CD4-positive, alpha-beta T cell treated with Interleukin-15 for 1 hour (primary cell): ENCODE data around the gene ANGPT4.
"Not testable (repeated sequence)": the region's sequence is repeated elsewhere in the genome, so short reads cannot be mapped to it uniquely, and the experiment has no call there.

Experiments
- DNase-seq: peaks from one replicate; pipeline ENCODE4 v3.0.0-alpha.2; 2020

The ANGPT4 gene

DNA sequence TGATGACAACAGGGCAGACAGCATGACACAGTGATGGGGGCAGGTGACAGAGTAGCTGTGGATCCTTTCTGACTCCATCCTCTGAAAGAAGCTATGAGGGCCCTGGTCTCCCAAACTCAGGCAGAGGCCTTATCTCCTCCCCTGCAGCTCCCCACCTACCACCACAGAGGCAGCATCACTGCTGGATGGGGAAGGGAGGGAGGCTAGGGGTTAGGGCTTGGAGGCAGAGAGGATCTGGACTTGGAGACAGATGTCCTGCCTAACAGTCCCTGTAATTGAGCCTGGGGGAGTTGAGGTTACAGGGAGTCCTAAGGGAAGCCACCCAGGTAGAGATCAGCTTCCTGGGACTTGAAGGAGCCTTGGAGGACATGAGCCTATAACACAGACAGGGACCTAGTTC is 44.7 kb downstream of the ANGPT4 start:
- DNase-seq: no peak

DNA sequence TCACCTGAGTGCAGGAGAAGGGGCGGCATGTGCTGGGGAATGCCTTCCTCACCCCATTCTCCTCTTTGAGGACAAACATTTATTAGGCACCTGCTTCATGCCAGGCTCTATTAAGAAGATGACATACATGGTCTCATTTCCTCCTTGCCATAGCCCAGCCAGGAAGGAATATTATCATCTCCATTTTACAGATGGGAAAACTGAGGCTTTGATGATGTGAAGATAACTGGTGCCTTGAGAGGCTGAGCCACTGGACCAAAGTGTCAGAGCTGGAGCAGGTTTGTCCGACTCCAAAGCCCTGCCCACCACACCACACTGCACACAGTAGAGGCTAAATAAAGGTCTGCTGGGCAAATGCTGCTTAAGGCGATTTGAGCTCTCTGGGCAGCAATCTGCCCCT is 45.4 kb downstream of the ANGPT4 start:
- no peak for DNase-seq

DNA sequence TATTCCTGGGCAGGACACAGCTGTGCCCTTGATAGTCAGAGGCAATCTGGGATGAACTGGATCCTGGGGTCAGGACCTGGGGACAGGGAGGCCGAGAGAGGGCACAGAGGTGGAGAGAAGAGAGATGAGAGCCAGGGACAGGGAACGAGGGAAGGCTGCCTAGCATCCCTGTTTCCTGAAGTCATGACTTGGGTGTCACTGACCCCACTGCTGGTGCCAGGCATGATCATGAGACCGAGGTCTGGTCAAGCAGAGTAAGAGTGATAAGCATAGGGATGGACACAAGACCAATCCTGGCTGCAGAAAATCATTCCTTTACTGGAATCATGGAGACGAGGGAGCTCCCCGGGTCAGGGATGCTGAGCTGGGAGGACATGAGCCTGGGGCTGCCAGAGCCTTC is 46.5 kb downstream of the ANGPT4 start:
- DNase-seq: no peak

DNA sequence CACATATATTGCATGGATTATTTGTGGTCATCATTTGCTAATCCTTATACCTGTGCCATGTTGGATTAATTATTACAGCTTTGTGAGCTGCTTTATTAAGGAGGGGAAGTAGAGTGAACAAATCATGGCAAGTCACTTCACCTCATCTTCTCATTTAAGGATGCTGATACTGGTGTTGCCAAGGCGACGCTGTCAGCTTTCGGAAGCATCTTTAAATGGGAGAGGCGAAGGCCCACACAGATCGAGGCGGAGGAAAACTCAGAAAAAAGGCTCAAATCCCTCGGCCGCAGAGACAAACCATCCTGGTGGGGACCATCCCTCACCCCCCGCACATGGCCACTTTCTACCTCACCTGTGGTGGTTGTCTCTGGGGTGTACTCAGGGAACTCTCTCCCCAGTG is 47.9 kb downstream of the ANGPT4 start:
- DNase-seq: no peak

DNA sequence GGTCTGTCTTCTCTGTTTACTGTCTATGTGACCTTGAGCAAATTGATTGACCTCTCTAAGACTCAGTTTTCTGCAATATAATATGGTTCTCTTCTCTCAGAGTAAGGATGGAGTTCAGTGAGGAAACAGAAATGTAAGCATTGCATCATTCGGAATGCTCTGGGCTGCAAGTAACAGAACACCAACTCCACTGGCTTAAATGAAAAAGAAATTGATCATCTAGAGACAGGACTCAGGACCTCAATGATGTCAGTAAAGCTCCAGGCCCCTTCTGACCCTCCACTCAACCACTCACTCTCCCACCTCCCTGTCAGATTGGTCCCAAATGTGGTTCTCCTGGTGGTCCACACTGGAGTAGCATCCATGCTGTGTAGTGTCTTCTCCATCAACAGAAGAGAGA is 50.7 kb downstream of the ANGPT4 start:
- no peak for DNase-seq

DNA sequence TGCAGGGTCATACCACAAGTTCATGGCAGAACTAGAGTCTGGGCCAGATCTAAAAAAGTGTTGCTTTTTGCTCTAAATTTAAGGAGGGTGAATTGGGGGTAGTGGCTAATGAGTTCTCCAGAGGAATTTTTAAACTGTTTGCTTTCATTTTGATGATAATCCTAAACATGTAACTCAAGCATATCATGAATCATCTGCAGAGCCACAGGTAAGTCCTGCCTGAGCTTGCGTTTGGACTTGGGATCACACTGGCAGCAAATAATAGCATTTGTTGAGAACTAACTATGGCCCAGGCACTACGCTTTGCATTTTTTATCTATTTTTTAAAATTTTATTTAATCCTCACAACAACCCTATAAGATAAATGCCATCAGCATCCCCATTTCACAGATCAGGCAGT is 55.2 kb downstream of the ANGPT4 start:
- DNase-seq: no peak

DNA sequence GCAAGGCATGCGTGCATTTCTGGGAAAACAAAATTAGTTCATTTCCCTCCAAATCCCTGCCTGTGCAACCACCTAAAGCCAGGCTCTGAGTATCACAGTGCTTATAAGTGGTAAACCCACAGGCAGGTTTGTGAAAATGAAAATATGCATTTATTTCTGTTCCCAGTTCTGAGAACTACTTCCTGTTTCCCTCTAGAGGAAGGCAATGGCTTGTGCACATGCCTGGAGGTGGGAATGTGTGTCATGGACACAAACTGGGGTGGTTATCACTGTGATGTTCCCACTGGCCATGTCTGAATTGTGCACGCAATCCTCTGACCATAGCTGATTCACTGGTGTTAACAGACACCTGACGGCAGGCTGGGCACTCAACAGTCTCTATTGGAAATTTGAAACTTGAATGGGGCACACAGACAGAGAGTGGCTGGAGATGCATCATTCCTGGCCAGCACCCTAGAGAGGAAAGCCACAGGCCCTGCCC is 56.3 kb downstream of the ANGPT4 start:
- no peak for DNase-seq

DNA sequence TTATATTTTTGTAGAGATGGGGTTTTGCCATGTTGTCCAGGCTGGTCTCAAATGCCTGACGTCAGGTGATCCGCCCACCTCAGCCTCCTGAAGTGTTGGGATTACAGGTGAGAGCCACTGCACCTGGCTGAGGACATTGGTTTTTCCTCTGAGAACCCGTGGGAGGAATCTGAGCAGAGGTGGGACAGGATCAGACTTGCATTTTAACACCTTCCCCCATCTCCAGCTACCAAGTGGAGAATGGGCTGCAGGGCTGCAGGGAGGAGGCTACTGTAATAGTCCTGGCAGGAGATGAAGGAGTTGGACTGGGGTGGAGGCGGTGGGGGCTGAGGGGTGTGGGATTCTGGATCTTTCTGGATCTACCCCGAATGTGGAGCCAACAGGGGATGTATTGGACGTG is 58.1 kb downstream of the ANGPT4 start:
- no peak for DNase-seq

DNA sequence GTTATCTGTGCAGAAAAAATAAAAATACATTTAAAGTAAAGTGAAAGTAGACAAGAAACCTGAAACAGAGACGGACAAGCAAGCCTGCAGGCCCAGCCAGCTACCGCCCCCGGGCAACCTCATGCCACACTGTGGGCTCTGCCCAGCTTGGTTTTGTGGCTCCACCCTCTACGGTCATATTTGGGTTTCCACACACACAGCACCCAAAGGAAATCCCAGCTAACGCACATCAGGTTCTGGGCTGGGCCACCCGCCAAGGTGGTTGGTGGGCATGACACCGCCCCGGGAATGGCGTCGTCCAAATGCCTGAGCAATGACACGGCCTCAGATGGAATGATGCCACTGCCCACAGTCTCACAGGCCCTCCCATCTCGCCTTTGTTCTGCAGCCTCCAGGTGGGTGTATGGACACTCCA is 59.8 kb downstream of the ANGPT4 start:
- peak; percentile 31 for DNase-seq

DNA sequence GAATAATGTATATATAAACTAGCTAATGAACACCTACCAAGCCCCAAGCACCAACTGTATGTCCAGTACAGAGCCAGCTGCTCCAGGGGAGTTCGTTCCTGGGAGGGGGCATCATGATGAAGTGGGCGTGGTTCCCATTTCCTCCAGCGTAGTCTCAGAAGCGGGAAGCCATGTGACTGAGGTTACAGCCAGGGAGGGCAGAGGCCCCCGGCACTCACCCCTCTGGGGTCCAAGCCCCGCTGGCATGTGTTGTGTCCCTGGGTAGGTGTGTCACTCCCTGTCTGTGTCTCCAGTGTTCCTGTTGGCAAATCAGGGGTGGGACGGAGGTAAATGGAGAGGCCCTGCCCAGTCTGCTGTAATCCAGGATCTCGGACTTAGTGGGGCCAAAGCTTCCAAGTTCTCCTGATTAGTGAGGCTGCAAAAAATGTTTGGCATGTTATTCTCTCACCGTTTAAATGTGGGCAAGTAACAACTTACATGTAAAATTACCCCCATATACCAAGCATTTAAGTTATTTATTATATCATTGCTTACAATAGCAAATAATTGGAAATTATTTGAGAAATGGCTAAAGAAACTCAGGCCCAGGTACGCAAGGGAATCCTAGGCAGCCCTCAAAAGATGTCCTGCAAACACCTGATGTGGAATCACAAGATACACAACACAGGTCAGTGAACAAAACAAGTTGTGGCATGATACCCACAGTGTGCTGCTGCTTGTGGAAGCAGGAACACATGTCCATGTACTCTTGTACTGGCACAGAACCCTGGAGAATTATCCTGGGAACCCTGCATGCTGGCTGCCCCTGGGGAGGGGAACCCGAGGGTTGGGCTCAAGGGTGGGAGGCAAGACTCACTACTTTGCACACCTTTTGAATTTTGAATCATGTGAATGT is 60.4 kb downstream of the ANGPT4 start:
- no peak for DNase-seq

DNA sequence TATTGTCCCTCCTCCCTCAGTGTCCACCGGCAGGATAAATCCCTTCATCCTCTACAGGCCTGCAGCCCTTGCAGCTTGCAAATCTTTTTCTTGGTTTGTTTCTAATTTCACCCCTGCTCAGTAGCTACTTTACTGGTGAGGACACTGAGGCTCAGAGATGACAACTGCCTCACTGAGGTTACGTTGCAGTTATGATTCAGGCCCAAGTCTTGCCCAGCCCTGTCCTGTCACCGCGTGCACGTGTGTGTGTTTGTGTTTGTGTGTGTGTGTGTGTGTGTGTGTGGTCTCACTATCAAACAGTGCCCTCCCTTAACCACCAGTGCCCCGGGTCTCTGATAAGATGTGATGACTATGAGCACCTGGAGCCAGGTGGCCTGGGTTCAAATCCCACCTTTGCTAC is 61.5 kb downstream of the ANGPT4 start:
- no peak for DNase-seq

DNA sequence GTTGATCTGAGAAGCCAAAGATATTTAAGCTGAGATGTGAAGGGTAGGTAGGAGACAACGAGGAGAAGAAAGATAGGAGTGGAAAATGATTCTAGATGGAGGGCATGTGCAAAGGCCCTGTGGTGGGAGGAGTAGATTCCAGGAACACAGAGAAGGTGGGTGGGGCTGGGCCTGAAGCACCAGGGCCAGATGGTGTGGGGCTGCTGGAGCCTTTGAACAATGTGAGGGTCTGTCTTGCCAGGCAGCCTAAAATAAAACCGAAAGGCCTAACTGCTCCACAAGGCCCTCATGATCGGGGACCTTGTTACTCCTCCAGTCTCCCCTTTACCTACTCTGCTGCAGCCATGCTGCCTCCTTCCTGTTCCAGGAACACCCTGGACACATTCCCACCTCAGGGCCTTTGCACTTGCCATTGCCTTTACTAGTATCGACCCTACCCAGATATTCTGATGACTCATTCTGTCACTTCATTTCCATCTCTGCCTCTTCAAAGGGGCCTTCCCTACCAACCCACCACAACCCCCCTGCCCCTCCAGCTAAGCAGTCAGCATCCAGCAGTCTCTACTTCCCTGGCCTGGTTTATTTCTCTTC is 62.6 kb downstream of the ANGPT4 start:
- no peak for DNase-seq

DNA sequence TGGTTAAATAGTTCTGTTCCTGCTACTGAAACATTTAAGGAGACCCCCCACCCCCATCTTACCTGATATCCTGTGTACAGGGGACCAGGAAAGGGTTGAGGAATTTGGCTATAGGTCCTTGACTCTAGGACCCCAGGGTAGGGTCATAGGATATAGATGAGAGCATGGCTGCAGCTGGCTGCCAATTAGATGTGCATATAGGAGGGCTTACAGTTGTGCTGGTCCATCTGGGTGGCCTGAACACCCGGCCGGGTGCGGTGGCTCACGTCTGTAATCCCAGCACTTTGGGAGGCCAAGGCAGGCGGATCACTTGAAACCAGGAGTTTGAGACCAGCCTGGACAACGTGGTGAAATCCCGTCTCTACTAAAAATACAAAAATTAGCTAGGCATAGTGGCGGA is 67.4 kb downstream of the ANGPT4 start:
- DNase-seq: not testable (repeated sequence)

DNA sequence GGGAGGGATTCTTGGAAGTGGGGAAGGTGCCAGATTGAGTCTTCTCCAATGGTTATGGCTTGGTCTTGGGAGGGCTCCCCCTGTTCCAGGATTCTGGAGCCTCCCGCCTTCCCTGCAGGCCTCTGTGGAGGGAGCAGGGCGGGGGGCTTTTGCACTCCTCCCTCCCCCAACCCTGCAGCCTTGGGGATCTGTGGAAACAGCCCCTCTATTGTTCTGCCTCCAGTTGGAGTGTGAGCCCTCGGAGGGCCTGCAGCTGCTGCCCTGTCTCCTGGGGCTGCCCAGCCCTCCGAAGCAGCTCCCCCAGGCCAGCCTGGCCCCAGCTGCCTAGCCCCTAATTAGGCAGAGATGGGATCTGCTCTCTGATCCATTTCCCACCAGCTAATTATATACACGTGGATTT is 67.9 kb downstream of the ANGPT4 start:
- no peak for DNase-seq

DNA sequence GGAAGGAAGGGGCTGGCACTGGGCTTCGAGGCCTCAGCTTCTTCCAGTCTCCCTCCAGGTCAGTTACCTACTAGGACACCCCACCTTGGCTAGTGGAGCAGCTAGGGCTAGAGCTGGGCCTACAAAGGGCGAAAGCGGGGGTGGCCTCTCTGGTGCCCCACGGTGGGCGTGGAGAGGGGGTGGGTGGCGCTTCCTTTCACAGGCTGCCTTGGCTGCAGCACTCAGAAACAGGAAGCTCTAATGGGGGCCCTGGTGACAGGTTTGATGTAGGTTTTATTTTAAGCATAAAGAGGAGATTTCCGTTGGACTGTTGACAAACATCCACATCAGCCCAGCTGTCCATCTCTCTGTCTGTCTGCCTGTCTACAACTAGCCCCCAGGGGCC is 69.2 kb downstream of the ANGPT4 start:
- peak; percentile 64 for DNase-seq

DNA sequence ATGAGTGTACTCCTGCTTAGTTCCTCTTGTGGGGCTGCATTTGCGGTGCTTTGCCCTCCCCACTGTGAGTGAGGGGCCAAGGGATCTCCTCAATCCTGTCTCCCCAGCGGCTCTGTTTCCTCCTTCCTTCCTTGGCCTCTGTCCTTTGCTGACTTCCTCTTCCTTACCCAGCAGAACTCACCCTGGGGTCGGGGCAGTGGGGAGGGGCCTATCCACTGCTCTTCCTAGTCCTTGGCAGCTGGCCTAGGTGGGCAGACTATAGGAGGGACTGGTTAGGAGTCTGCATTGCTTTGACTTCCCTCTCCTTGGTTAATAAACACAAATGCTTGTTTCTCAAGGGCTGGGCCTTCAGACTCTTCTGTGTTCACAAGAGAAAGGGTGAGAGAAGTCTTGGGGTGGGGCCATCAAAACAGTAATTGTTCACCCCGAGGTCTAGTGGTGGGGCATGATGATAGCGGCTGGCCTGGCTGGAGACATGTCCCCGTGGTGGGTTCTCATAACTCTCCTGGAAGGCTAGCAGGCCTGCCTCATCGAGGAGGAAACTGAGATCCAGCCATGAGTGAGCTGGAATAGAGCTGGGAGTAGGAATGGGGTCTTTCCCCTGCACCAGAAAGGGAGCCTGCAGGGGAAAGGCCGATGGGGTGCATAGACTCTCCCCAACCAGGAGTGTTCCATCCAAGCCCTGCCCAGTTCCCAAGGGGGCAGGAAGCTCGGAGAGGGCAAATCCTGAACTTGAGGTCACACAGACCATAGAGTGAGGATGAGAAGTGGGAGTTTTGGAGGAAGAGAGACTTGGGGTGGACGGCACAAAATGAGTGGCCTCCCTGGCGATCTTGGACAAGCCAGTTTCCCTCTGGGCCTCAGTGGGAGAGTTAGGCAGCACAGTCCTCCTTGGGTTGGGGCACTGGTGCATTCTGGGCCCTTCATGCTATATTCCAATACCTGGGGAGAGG is 69.9 kb downstream of the ANGPT4 start:
- DNase-seq: no peak

DNA sequence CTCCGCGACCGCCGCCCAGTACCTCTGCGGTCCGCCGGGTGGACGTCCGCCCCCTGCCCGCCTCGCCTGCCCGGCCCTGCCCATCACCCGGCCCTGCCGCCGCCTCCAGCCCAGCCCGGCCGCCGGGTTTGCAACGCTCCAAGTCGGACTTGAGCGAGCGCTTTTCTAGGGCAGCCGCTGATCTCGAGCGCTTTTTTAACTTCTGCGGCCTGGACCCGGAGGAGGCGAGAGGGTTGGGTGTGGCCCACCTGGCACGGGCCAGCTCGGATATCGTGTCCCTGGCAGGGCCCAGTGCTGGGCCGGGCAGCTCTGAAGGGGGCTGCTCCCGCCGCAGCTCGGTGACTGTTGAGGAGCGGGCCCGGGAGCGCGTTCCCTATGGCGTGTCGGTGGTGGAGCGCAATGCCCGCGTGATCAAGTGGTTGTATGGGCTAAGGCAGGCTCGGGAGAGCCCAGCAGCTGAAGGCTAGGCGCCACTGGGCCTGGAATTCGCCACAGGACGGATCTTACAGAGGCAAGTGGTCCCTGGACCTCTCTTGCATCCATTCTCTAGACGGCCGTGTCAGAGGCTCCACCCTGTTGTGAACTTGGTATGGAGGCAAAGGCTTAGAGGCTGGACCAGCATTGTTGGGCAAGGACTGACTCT is 70.8 kb downstream of the ANGPT4 start:
- DNase-seq: no peak

DNA sequence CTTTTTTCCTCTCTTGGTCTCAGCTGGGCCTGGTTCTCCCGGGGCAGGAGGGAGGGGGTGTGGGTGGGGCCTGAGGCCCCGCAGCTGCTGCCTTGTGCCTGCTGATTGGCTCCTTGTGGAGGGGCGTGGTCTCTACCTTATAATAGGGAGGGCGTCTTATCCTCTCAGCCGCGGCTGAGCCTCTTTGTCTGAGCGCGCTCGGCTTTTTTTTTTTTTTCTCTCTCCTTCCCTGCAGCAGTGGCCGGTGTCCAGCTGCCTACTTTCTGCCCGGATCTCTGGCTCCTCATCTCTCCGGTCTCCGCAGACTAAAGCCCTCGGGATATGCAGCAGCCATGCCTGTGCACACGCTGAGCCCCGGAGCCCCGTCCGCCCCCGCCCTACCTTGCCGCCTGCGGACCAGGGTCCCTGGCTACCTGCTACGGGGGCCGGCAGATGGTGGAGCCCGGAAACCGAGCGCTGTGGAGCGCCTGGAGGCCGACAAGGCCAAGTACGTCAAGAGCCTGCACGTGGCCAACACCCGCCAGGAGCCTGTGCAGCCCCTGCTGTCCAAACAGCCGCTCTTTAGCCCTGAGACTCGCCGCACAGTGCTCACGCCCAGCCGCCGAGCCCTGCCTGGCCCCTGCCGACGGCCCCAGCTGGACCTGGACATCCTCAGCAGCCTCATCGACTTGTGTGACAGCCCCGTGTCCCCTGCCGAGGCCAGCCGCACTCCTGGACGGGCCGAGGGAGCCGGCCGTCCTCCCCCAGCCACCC is 71.5 kb downstream of the ANGPT4 start:
- DNase-seq: peak; percentile 94

DNA sequence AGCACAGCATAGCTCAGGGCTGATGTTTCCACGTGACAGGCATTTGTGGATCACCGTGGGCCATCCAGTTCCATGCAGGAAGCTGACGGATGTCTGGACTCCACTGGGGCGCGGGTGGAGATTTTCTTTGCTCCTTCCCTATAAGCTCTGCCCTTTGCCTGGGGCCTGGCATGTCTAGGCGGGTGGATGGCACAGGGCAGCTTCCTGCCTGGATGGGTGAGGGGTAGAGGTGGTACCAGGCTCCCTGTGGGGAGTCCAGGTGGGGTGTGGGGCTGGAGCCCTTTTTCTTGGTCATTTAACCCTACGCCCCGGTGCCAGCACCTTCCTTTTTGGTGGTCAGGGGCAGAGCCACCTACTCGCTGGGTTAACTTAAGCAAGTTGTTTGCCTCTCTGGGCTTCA is 72.2 kb downstream of the ANGPT4 start:
- no peak for DNase-seq

DNA sequence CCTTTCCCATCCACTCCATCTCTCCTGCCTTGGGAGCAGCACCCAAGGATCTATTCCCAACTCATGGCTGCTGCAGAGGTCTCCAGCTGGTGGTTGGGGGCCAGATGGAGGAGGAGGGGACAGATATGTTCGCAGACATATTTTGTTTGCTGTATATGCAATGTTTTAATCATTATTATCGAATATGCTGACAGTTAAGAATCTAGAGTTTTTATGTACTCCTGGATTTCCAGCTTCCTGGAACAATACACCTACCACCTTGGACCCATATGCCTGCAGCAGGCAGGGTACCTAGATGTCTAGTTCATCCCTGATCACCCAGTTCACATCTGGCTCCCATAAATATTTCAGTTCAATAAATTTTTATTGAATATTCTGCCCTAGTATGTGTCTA is 73.6 kb downstream of the ANGPT4 start:
- no peak for DNase-seq

DNA sequence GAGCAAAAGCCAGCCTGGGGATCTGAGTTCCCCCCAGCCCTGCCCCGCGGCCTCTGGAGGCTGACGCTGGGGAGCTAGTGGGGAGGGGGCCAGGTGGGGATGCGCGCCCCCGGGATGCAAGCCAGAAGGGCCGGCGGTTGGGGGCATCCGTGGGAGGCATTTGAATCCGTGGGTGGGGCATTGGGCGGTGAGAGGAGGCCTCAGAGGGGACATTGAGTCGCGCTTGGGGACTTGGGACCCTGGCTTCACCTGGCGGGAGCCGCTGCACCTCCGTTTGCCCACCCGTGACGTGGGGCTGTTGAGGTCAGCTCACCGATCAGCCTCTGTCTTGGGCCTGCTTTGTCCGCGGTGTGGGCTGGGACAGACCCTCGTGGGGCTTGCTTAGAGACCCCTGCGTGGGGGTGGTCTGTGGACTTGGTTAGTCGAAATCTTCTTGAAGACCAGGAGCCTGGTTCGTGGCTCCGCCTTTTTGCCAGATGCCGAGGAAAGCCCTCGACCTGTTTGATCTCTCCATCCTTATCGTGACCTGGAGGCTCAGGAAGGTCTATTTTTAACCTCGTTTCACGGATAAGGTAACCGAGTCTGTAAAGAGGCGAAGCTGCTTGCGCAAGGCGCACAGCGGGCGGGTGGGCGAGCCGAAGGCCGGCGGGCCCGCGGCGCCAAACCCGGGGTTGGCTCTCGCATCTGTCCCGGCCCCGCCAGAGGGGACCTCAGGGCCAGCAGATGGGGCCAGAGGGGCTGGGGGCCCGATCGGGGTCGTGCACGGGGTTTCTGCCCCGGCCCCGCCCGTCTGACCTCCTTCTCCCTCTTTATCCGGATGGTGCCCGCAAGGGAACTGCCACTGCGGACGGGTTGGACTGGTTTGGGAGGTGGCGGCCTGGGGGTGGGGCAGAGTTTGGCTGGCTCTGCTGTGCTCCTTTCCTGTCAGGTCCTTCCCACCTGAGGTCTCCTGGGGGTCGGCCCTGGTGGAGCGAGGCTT is 74.3 kb downstream of the ANGPT4 start:
- no peak for DNase-seq
